OCI-M1 (cell line): Measurements from ENCODE around the gene ADM5.

ENCODE experiments used
- DNase-seq: peaks from one replicate; lab custom pipeline; 2025; lab: John Stamatoyannopoulos, UW

The ADM5 gene

DNA sequence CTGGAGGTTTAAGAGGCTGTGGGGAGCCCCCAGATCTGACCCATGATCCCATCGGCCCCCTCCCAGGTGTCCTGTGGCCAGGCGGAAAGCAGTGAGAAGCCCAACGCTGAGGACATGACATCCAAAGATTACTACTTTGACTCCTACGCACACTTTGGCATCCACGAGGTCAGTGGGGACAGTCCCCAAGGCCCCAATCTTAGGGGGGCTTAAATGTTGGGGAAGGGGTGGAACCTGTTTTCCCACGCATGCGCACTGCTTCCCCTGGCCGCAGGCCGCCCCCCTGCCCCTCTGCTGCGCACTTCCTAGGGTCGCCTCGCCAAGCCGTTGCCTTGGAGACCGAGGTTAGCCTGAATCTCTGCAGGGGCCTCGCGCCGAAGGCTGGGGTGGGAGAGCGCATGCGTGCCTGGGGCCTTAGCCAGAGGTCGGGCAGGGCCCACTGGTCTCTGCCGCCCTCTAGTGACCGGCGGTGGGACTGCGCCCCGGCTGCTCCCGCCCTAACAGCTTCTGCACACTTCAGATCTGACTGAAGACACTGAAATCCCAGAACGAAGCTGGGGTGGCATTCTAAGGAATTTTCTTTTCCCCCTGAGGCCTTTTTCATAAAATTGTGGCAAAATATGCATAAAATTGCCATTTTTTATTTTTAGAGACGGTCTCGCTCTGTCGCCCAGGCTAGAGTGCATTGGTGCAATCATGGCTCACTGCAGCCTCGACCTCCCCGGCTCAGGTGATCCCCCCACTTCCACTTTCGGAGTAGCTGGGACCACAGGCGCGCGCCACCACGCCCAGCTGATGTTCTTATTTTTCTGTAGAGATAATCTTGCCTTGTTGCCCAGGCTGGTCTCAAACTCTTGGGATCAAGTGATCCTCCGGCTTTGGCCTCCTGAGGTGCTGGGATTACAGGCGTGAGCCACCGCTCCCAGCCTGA is 8.7 kb upstream of the ADM5 start:
- peak; percentile 97 for DNase-seq

DNA sequence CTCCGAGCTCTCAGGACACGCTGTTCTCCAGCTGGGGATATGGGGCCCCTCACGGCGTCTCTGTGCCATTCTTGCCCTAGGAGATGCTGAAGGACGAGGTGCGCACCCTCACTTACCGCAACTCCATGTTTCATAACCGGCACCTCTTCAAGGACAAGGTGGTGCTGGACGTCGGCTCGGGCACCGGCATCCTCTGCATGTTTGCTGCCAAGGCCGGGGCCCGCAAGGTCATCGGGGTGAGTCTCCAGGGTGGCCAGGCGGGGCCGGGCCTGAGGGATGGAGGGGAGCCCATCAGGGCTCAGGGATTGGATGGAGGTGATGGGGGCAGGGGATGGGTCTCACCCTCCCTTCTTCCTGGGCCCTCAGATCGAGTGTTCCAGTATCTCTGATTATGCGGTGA is 7.6 kb upstream of the ADM5 start:
- no peak for DNase-seq

DNA sequence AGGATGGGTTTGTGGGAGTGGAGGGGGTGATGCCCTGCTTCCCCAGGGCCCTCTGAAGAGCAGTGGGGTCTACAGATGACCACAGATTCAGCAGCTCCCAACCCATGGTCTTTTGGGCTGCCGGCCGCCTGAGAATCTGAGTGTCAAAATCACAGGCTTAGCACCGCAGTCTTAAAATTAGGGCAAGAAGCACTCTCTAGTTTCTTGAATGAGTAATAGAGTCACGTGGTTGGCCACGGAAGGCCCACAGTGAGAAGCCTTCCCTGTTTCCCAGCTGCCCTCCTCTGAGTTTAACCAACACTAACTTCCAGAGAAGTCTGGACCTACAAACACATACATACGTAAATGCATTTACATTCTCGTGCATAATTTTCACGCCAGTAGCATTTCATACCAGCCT is 7.1 kb upstream of the ADM5 start:
- no peak for DNase-seq

DNA sequence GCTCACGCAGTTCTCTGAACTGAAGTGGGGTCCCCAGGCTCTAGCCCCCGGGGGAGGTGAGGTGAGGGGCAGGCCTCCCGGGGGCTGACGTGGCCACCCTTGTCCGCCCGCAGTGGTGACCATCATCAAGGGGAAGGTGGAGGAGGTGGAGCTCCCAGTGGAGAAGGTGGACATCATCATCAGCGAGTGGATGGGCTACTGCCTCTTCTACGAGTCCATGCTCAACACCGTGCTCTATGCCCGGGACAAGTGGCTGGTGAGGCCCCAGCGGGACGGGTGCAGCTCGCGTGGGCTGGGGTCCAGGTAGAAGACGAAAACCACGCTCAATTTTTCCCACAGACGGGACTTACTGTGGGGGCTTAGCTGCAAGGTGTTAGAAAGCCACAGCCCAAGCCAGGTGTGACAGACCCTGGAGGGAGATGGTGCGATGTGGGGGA is 5.6 kb upstream of the ADM5 start:
- DNase-seq, result no peak

DNA sequence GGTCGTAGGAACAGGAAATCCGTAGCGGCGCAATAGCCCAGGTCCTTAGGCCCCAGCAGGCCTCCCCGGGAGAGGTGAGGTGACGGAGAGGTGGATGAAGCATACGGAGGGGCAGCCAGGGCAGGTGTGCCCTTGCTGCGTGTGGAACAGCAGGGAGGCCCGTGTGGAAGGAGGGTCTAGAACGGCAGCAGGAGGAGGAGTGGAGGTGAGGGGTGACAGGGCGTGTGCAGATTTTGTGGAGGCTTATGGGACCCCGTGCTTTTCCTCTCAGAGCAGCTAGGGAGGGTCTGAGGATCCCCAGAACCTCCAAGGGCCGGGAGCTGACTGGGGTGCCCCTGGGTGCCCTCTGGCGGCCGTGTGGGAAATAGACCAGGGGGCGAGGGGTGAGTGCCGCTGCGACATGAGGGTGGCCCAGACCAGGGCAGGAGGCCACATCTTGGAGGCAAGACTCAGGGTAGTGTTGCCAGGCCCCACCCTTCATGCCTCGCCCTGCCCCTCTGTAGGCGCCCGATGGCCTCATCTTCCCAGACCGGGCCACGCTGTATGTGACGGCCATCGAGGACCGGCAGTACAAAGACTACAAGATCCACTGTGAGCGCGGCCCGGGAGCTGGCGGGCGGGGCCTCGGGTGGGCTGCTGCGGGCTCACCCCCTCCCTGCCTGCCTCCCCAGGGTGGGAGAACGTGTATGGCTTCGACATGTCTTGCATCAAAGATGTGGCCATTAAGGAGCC is 5.0 kb upstream of the ADM5 start:
- no peak for DNase-seq

DNA sequence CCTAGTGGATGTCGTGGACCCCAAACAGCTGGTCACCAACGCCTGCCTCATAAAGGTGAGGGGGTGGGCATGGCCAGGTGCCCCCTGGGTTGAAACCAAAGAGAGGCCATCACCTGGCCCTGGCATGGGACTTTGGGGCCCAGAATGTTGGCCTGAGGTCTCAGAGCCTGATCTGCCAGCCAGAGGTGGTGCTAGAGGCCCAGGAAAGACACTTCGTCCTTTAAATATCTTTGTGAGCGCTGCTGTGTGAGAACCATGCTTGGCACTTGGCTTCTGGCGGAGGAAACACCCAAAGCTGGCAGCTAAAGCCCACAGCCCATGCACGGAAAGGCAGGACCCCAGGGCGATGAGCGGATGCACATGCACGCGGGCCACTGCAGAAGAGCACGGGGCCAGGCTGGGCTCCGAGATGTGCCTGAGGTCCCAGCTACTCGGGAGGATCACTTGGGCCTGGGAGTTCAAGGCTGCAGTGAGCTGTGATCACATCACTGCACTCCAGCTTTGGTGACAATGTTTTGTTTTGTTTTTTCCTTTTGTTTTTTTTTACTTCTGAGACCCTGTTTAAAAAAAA is 4.3 kb upstream of the ADM5 start:
- DNase-seq, result no peak

DNA sequence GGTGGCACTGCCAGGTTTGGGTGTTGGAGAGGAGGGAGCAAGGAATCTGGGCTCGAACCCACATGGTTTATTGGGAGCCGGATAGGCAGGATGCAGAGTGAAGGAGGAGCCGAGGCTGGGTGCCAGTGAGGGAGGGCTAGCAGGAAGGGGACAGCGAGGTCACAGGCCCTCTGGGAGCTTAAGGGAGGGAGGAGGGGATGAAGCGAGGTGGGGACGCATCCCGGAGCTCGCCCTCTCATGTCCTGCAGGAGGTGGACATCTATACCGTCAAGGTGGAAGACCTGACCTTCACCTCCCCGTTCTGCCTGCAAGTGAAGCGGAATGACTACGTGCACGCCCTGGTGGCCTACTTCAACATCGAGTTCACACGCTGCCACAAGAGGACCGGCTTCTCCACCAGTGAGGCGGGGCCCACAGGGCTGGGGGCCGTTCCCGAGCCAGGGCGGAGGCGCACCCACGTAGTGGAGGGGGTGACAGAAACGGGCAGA is 3.5 kb upstream of the ADM5 start:
- DNase-seq, result no peak

DNA sequence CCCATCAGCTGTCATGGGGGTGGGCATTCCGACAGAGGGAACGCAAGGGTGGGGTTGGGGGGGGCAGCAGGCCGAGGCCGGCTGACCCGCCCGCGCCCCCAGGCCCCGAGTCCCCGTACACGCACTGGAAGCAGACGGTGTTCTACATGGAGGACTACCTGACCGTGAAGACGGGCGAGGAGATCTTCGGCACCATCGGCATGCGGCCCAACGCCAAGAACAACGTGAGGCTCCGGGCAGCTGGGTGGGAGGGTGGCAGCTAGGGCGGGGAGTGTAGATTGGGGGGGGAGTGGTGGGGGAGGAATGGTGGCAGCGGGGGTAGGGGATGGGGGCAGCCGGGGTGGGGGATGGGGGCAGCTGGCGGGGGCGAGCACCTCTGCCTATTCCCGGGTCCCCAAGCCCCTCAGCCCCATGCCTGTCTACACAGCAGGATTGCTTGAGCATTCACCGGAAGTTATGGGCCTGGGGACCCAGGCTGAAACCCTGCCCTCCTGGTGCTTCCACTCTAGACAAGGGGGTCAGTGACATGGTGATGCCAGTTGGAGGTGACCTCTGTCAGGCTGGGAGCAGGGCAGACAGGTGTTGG is 2.8 kb upstream of the ADM5 start:
- DNase-seq, result no peak

DNA sequence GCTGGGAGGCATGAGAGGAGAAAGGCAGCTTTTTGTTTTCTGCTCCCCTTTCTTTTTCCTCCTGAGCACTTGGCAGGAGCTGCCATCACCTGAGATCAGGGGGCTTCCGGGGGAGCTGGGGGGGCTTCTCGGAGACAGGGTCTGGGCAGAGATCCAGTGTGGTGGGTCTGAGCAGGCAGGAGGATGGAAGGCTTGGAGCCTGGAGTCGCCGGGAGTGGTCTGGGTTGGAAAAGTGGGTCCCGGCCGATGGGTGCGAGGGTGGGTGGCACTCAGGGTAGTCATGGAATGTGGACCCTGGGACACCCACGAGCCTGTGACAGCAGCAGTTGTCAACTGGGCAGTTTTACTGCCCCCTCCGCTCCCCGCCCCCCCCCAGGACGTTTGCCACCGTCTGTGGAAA is 2.2 kb upstream of the ADM5 start:
- no peak for DNase-seq

DNA sequence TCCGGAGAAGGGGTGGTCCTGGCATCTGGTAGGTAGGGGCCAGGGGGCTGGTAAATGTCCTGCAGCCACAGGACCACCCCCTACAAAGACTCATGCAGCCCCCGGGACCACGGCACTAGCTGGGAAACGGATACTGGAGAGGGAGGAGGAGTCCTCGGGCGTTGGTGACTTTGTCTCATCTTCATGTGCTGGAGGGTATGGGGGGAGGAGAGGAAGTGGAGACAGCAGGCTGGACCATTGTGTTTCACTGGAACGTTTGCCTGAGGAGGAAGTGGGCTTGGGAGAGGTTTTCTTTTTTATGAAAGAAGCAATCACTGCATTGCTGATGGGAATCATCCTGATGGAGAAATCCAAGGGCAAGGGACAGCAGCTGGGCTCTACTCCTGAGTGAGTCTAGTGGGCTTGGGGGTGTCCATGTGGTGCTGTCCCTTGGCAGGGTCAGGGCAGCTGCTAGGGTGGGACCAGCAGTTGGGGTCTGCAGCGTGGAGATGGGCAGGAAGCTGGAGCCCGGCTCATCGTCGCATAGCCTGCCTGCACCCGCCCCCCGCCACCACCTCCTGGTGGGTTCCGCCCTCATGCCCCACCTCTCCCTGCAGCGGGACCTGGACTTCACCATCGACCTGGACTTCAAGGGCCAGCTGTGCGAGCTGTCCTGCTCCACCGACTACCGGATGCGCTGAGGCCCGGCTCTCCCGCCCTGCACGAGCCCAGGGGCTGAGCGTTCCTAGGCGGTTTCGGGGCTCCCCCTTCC is 1.7 kb upstream of the ADM5 start:
- DNase-seq, result no peak

DNA sequence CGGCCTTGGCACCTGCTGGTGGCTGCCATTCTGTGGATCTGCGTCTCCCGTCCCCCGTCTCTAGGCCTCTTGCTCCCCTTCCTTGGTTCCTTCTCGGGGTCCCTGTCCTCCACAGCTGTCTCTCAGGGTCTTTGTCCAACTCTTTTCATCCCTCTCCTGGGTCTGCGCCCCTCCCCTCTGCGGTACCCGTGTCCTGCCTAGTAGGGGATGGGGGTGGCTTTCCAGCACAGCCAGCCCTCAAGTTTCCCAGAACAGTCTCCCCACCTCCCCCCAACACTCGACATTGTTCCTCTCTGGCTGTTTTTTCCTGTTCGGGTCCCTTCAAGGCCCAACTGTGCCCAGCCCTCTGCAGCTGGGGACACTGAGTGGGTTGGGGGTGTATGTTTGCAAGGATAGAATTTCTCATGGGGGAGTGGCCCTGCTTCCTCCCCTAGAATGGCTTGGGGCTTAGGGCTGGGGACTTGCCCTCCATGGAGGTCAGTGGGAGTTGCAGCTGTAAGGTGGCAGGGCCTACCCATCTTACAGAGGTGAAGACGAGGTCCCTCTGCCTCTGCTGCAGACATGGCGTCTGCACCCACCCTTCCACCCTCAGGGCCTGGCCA is 762 bp upstream of the ADM5 start:
- no peak for DNase-seq

DNA sequence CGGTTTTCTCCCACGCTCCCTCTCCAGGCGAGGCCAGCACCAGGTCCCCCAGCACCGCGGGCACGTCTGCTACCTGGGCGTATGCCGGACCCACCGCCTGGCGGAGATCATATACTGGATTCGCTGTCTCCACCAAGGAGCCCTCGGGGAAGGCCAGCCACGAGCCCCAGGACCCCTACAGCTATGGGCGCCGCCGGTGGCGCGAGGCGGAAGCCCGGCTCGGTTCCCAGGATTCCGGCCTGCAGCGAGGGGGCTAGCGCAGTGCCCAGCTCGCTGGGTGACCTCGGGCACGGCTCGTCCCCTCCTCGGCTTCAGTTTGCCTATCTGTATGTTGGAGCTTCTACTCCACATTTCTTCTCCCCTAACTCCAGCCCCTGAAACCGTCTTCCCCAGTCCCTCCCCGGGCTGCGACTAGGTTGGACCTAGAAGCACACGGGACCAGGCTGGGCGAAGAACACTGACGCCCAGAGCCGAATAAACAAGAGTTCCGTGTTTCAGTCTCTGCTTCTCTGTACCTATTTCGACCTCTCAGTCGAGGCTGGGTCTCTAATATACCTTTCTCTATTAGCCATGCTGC is 773 bp downstream of the ADM5 start:
- no peak for DNase-seq

DNA sequence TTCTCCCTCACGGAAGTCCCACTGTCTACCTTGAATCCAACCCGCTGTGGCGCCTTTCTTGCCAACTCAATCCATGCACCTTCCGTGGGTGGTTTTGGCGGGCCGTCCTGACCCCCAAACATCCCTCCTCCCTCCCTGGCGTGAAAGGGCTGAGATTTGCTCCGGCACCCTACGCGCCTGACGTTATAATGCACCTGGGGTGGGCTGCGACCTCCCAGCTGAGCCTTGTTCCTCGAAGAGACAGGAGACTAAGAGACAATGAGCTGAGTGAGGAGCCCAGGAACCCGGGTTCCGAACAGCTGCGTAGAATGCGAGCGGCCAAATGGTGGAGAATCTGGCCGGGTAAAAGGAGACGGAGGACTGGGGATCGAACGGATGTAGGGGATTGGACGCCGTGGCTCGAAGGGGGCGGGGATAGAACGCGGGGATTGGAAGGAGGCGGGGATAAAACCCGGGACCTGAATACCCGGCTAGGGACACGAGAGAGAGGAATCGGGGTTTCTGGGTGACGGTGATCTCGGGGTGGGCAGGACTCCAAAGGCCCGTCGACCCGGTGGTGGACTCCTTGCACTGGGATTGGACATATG is 1.4 kb downstream of the ADM5 start, which contains the start of gene CPT1C:
TSS of gene CPT1C (plus strand) at position 461 of the 587 bp plus-strand sequence. CDS start 1,137 bp downstream, outside the sequence.
- DNase-seq, result no peak

DNA sequence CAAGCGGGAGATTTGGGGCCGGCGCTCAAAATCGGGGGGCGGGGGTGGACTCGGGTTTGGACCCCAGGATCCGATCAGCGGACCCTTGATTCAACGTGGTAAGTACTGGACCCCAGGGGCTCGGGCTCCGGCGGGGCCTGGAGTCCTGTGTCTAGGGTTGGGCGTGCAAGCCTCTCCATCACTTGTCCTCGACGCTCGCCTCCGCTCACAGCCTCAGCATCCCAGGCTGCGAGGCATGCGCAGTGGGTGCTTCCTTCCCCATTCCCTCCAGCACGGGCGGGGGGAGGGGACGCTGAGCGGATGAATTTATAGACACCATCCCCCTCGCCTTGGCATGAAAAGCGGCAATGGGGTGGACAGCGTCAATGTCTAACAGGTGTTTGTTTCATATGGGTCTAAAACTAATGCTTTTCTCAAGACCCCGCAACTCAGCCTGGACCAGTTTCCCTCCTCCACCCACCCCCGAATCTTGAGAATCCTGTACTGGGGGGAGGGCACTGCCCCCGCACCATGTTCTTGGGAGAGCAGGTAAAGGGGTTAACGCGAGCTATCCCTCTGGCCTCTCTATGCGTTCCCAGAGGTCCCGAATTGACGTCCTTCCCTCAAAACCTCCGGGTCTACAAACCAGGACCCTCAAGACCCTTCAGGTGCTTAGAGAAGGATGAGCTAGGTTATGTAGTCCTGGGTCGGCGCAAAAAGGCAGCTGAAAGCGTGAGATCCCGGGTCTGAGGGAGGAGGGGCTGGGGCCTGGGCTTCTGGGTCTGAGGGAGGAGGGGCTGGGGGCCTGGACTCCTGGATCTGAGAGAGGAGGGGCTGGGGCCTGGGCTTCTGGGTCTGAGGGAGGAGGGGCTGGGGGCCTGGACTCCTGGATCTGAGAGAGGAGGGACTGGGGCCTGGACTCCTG is 2.1 kb downstream of the ADM5 start:
- DNase-seq, result no peak

DNA sequence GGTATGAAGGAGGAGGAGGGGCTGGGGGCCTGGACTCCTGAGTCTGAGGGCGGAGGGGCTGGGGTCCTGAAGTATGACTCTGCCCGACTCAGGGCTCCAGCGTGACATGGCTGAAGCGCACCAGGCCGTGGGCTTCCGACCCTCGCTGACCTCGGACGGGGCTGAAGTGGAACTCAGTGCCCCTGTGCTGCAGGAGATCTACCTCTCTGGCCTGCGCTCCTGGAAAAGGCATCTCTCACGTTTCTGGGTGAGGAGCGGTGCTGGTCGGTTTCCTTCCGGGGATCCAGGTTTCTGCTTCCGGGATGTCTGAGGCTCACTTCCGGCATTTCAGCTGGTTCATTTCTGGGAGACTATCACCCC is 2.7 kb downstream of the ADM5 start:
- DNase-seq, result no peak

DNA sequence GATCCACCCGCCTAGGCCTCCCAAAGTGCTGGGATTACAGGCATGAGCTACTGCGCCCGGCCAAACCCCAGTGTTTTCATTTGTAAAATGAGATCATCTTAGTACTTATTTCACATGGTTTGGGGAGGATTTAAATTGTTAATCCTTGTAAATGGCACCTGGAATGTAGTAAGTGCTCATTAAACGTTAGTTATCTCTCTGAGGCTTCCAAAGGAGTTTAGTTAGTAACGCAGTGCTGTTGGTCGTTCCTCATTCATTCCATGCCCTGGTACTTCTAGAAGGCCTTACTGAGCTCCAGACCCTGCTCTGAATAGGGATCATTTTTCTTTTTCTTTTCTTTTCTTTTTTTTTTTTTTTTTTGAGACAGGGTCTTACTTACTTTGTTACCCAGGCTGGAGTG is 6.7 kb downstream of the ADM5 start:
- no peak for DNase-seq

DNA sequence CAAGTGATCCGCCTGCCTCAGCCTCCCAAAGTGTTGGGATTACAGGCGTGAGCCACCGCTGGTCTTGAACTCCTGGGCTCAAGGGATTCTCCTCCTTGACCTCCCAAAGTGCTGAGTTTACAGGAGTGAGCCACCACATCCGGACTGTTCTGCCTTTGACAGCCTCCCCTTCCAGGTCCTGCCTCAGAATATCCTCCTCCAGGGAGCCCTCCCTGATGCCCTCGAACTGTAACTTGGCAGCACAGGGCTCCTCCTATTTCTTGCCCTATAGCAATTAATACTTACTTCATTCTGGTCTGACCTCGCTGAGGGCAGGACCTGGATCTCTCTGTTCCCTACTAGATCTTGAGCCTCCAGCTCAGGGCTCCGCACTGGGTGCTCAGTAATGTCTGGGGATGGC is 7.5 kb downstream of the ADM5 start:
- DNase-seq, result no peak

DNA sequence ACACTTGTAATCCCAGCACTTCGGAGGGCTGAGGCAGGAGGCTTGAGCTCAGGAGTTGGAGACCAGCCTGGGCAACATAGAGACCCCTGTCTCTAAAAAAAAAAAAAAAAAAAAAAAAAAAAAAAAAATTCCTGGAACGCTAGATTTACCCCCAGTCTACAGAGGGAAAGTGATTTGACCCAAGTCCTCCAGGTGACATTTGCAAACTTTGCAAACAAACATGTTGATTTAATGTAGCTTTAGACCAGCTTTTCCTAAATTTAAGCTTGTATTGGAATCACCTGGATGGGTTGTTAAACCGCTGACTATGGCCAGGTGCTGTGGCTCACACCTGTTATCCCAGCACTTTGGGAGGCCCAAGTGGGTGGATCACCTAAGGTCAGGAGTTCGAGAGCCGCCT is 10.0 kb downstream of the ADM5 start:
- DNase-seq, result no peak

DNA sequence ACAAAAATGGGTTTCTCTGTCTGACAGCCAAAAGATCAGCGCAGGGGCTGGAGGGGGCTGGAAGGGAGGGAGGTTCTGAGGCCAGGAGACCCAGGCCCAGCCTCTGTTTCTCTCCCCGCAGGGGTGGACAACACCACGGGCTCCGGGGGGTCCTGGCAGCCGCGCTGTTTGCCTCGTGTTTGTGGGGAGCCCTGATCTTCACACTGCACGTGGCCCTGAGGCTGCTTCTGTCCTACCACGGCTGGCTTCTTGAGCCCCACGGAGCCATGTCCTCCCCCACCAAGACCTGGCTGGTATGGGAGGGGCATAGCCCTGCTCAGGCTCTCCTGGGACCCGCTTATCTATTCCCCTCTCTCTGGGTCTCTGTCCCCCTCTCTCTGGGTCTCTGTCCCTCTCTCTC is 11.2 kb downstream of the ADM5 start:
- no peak for DNase-seq
